HG03196 (cell line): ENCODE data around the gene SLC15A4.
"Not testable (repeated sequence)": the region's sequence is repeated elsewhere in the genome, so short reads cannot be mapped to it uniquely, and the experiment has no call there.

Experiments used
- ATAC-seq: cut with Tn5 transposase; IDR thresholded peaks from one replicate; pipeline ENCODE4 v1.9.1; 2021; ENCODE audit not compliant: unreplicated experiment

SLC15A4 gene

DNA sequence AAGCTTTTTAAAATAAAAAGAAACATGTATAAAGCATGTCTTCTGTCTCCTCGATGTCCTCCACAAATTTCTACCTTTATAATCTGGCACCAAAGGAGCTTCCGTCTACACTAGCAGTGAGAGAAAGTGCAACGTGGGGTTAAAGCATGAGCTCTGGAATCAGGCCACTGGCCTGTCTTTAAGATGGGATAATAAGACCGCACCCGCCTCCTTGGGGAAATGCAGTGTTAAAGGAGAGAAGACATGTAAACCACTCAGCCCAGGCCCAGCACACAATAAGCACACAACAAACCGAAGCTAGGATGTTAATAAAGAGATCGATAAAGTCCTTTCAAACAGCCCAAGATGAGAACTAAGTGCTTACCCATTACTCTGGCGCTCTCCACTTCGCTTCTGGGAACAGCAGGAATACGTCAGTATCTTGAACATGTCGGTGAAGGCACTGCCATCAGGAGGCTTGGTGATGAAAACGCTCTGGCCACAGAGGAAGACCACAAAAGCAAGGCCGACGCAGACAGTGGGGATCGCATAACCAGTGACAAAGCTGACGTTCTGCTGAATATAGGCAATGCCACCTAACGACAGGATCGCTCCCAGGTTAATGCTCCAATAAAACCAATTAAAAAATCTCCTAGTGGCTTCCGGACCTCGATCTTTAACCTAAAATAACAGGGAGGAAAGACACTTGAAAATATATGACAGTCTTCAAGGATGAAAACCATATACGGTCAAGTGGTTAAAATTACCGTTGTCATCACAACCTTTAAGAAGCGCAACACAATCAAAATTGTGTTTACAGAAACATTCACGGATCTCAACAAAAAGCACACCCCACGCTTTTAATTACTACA lies 9.1 kb downstream of the SLC15A4 start:
- no peak for ATAC-seq

DNA sequence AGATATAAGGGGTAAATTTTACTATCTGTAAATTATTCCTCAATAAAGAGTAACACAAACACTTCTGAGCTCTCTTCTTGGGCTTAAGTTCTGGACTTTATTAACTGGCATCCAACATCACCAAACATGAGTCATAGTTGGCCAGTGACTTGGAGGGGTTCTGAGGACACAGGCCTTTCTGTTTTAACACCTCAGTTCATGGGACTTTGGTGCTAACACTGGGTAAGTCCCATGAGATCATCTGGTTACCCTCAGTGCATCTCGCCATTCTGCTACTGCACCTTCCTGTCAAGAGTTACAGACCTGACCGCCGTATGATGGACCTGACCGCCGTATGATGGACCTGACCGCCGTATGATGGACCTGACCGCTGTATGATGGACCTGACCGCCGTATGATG lies 9.9 kb downstream of the SLC15A4 start:
- ATAC-seq, result peak; percentile 27

DNA sequence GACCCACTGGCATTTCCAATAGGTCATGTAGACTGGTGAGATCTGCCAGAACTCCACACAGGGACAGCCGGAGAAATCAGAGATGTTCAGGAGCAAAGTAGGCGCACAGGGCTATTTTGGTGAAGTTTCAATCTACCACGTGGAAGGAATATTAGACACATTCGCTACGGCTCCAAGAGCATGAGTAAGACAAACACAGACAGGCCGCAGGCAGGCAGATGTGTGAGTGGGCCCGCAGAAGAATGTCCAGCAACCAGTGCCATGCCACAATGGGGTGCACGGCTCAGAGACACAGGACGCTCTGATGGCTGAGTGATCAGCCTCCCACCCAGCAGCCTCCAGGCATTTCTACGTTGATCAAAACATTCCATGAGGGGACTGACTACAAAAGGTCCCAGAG lies 10.4 kb downstream of the SLC15A4 start:
- no peak for ATAC-seq

DNA sequence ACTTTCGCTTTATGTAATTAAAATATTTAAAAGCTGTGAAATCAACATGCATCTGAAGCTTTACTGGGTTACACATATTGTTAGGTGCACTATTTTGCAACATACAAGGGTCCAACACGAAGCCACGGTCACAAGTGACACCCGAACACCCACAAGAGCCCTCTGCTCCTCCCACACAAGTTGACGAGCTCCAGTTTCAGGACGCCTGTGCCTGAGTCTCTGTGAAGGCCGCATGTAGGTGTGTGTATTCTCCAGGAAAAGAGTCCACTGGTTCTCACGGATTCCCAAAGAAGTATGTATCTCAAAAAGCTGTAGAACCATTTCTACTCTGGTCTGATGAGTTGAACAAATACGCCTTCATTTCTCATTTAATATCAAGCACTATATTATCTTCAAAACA lies 12.0 kb downstream of the SLC15A4 start:
- no peak for ATAC-seq

DNA sequence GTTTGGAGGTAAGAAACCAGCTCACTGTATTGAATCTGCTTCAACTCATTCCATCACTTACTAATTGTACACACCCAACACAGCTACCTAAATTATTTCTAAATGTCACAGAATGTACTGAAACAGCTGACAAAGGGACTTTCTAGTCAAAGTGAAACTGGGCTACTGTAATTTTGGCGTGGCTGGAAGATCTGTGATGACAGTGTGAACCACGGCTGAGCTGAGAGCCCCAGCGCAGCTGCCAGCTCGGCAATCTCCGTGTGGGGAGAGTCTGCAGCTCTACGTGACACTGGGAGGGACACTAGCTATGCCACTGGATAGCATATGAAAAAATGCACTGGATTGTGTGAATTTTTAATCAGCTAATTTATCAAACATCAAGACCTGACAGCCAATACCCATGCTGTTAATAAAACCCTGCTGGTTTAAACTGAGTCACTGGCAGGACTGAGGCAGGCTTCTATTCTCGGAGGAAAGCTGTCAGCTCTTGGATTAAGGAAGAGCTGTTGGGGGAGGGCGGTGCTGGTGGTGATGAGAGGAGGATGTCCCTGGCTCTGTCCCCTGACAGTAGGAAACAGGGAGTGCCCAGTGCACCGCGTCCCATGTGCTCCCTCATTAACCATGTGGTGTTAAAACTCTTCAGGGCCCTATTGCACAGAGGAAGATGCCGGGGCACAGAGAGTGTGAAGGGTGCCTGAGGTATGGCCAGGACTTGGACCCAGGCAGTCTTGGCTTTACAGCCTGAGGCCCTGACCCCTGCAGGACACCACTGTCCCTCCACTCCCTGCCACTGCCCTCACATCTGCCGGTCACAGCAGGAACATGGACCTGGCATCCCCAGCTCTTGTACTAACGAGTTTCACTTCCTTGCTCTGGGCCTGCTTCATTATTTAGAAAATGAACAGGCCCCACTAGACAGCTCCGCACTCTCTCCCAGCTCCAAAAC lies 13.3 kb downstream of the SLC15A4 start:
- ATAC-seq, result peak; percentile 74

DNA sequence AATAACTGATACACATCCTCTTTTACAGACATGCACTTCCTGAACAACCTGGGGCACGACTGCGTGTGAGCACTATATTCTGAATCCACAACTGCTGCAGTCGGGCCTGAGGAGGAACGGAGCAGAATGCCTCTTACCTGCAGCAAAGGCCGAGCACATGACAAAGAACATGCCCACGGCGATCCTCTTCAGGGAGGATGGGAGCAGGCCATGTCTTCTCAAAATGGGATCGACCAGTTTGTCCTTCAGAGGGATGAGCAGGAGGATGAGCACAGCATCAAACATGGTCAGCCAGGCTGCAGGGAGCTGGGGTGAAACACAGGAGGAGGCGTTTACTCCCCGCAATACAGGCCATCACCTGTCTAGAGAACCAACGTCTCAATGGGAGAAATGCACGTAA lies 15.1 kb downstream of the SLC15A4 start:
- ATAC-seq, result no peak

DNA sequence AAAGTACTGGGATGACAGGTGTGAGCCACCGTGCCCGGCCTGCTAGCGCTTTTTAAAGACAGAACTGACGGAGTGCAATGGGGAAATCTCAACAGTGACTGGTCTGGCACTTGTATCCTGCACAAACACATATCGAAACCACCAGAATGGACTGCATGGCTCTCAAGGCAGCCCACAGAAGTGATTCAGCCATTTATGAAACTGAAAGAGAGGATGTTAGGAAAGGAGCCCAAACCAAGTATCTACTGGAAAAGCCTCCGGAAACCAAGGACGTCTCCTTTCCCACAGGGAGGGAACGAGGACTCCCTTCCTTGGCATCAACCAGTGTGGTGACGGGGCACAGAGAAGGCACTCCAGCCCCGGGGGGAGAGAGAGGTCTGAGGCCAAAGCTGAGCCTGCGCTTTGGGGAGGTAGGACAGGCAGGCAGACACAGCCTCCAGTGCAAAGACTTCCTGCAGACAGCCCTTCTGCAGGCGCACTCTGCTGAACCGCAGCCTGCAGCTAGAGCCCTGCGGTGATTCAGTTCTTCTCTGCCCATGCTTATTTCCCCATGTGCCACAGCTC lies 16.5 kb downstream of the SLC15A4 start:
- no peak for ATAC-seq

DNA sequence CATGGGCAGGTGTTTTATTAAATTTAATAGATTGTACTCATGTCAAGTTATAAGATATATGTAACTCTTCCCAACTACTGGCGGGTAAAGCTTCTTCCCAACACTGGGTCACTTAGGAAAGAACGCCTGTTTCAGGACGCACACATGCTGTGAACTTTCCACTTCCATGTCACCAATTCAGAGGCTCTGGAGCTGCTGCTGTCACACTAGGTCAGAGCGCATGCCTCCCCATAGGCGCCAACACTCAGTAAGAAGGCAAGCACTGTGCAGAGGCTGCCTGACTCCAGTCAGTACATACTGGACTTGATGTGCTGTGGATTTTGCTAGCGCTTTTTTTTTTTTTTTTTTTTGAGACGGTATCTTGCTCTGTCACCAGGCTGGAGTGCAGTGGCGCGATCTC lies 17.2 kb downstream of the SLC15A4 start:
- ATAC-seq, result no peak

DNA sequence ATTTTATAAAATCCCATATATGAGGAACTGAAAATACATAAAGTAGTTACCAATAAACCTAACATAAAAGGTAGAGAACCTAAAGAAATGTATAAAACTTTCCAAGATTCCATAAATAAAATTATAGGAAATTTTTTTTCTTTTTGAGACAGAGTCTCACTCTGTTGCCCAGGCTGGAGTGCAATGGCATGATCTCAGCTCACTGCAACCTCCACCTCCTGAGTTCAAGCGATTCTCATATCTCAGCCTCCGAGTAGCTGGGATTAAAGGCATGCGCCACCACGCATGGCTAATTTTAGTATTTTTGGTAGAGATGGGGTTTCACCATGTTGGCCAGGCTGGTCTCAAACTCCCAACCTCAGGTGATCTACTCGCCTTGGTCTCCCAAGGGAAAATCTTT lies 18.4 kb downstream of the SLC15A4 start:
- ATAC-seq, result not testable (repeated sequence)

DNA sequence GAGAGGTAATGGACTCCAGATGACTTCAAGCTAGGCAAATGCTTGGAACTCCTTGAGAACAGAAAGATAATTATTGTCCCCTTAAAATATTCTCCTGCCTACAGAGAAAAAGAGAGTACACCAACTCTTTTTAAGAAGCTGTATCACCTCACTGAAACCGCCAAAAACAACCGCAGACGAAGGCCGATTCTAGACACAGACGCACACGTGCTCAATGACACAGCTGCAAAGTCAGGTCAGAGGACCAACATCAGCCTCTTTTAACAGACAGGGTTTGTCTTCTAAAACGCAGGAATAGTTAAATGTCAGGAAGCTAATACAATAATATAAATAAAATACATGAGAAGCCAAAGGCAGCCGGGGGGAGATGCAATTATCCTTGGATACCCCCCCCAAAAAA lies 19.0 kb downstream of the SLC15A4 start:
- no peak for ATAC-seq

DNA sequence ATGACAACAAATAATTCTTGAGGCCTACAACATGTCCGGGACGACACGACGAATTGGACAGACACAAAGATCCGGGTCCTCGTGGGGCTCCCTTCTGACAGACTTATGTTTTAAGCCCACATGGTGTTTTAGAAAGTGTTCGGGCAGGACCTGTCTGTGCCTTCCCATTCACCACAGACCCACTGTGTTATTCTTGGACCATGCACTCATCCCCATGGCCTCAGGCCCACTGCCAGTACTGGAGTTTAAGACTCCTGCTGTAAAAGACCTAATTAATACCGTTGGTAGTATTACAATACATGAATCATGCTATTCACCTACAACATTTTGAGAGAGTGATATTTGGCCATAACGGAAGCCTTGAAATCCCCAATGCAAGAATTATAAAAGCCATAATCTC lies 20.0 kb downstream of the SLC15A4 start:
- no peak for ATAC-seq

DNA sequence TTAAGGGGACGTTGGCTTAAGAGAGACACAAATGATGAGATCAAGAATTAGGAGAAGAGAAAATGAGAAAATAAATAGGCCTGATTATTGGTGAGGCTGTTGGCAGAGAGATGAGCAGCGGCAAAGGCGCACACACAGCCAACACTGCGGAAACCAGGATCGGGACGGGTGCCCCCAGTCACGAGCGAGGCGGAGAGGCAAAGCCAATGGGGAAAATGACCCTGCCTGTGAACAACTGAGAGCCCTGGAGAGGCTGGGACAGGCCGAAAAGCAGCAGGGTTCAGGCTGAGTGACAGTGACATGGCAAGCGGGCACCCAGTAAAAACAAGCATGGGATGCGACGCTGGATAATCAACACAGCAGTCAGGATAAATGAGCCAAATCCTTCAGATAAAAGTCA lies 21.0 kb downstream of the SLC15A4 start:
- ATAC-seq, result no peak

DNA sequence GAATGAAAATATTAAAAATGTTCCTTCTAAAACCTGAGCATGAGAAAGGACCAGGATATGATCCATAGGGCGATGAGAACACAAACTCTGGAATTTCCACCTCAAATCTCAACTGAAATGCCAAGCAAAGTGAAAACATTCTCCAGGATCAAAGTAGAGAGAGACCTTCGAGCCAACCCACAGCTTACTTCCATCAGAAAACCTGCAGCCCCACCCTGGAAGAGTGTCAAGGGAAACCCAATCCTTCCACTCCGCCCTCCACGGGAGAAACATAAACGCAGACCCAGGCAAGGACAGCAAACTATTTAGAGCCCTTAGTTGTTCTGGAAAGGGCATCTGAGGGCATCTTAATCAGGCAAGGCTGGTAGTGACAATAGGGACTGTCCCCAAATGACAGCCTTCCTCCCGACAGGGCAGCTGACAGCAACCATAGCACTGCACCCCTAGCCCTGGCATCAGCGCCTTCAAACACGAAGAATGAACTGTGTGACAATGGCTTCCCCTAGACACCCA lies 21.8 kb downstream of the SLC15A4 start:
- ATAC-seq, result no peak

DNA sequence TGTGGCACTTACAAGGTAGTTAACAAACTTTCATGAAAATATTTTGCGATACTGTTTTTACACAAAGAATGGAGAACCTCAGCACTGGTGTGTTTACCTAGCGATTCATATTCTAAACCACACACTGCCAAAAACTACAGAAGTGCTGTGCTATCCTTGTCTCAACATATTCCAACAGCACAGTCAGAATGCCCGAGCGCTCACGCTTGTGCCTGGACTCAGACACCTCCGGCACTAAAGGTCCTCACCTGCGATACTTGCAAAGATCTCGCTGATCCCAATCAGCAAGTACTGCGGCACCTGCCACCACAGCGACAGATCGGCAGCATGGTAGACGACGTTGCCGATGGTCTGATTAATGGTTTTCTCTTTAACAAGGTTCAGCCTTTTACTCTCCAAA lies 23.2 kb downstream of the SLC15A4 start:
- ATAC-seq, result no peak

DNA sequence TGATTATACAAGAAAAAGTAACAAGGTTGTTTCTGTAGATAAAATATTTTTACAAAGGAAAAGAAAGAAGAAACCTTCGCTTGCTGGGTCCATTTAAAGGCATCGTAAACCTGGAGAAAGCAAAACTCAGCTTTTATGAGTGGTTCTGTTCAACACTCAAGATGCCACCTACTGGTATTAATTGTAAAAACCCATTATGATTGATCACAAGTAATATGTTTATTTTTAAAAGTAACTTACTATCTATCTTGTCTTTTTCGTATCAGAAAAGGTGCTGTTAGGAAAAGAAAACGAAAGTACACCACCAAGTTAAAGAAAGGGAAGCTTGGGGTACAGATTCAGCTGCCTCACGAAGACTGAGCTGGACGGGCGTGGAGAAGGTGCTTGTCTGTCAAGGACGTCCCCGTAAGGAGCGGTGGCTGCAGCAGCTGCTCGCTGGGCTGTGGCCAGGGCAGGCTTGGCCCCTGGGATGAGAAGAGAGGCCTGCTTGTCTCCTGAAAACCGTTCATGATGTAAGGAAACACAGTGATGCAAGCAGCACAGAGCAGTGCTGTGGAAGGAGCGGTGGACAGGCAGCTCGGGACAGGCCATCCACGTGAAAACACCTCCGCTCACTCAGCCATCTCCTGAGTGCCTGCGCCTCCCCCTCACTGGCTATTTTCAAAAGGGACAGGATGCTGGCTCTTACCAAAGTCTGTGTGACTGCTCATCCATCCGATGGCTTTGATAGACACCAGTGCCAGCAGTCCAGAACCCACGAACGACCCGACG lies 25.0 kb downstream of the SLC15A4 start:
- no peak for ATAC-seq

DNA sequence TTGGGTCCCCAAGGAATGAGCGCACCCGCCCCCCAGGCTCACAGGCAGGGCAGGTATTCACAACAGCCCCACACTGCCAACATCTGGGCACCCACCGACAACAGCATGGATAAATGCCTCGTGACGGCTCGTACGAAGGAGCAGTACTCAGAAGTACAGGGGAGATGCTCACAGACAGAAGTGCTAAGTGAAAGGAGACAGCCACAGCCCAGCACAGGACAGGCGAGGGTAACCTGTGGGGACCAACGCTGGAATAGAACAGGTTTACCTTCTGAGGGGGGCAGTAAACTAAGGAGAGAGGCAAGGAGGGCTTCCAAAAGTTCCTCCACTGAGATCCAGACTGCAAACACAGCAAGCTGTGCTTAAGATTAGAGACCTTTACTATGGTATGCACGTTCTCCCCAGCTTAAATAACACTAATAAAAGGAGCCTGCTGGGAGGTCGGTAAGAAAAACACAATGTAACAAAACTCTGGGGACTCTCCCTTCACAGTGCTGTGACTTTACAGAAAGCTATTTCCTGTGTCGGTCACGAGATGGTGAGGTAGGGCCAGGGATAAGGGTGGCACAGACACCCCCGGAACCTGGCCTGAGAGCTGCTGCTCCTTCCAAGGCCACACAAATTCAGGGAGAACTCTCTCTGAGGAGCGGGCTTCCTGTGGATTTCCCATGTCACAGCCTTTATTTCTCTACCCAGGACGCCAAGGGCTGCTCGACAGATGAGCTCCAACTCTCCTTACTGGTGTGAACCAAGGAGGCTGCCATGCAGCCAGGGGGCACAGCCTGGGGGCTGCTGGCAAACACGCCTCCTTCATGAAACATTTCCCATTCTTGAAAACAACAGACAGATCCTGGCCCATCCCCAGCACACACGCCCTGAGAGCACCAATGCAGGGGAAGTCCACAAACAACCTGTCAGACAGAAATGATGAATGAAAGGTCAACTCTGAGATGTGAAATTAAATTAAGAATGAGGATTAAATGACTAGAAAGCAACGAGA lies 26.3 kb downstream of the SLC15A4 start:
- ATAC-seq, result peak; percentile 35

DNA sequence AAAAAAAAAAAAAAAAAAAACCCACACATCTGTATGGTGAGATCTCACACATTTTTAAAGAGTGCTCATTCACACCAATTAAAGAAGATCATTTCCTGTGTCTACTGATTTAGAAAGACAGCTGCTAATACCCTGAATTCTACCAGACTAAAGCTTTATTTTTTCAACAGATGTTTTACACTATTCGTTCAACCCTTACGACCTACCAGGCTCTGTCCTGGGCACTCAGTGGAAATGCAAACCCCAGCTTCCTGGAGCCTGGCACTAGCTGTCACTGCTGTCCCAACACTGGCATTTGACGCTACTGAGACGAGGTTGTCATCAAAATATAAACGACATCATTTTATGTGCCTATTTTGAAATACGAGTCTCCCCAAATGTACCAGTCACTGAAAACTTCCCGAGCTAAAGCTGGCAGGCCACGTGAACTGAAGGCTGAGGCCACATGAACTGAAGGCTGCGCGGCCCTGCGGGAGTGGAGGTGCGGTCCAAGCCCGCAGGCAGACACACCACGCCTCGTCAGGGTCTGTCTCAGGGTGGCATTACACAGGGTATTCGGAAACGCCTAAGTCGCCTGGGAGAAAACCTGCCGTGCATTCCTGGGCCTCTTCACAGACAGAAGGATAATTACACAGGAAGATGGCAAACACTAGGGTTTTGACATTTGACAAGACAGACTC lies 27.2 kb downstream of the SLC15A4 start:
- no peak for ATAC-seq

DNA sequence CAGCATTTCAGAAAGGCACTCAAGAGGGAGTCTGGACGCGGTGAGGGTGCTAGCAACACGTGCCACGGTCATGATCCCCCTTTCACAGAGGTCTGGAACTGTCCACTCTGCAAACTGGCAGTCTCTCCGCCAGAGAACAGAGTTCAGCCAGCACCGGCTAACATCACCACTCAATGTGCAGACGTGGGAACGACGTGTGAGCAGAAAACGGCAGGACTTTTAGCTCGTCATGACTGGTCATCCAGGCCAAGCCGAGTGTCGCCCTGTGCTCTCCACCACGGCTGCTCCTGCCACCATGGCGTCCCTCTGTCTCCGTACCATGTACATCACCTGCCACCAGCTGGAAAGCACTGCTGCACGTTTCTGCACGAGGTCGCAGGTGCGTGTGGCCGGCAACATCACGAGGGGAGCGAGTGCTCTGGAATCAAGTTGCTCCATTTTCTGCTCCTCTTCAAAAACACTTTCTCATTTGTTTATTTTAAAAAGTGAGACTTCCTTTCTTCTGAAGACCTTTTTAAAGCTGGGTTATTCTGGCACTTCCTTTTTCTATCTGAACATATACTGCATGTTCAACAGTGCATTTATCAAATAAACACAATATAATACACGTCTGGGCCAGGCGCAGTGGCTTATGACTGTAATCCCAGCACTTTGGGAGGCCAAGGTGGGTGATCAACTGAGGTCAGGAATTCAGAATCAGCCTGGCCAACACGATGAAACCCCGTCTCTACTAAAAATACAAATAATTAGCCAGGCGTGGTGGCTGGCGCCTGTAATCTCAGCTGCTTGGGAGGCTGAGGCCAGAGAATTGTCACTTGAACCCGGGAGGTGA lies 28.0 kb downstream of the SLC15A4 start:
- ATAC-seq, result no peak
